Measurements from ENCODE around the gene RDH16.

RDH16 gene, protein sequence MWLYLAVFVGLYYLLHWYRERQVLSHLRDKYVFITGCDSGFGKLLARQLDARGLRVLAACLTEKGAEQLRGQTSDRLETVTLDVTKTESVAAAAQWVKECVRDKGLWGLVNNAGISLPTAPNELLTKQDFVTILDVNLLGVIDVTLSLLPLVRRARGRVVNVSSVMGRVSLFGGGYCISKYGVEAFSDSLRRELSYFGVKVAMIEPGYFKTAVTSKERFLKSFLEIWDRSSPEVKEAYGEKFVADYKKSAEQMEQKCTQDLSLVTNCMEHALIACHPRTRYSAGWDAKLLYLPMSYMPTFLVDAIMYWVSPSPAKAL

DNA sequence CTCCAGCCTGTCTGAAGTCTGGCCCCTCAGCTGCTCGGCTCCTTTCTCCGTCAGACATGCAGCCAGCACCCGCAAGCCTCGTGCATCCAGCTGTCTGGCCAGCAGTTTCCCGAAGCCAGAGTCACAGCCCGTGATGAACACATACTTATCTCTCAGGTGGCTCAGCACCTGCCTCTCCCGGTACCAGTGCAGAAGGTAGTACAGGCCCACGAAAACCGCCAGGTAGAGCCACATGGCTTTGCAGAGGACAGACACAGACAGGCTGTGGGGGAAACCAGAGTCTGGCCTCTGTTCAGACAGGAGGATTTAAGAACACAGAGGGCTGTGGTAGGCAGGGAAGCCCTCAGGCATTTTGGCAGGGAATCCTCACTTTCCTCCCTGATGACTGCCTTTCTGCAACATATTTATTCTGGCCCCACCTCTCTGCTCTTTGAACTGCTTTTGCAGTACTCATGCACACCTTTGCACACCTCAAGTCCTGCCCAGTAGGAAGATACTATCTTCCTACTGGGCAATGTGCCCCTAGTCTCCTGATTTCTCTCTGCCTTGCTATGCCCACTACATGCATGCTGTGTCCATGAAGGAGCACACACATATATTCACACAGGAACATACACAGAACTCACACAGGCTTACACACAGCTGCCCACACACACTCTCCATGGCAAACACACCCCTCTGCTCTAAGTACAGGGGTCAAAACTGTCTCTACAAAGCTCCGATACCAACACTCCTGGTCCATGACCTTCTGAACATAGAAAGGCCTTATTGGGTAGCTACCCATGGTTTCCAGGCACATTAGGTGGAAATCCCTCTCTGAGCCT lies at the start of gene RDH16:
TSS of gene RDH16 (minus strand) at position 380 of the 824 bp plus-strand sequence. CDS start at position 234, 146 bp downstream.
- no peak for DNase-seq

DNA sequence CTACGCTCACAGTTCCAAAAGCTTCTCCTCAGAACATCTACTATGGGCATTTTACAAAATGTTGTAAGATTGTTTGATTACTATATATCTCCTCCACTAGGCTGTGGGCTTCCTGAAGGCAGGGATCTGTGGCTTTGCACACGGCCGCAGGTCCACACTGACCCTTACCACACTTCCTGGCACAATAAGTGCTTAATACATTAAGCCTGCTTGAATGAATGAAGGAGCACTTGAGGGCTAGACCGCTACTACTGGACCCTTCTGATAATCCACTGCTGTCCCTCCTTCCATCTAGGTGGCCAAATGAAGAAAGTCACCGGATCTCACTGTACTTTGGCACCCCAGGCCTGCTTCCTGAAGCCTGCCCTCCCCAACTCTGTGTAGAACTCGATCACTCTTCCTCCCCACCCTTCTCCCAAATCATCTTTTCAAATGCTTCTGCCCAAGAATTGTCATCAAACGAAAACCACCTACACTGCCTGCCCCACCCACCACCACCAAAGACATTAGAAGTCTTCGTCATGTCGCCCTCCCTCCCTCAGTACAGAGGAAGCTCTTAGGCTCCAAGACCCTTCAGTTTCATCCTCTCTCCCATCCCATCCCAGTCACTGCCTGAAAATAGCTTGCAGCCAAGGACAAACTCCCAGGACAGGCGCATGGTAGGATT lies 49.5 kb upstream of the RDH16 start:
- no peak for DNase-seq

DNA sequence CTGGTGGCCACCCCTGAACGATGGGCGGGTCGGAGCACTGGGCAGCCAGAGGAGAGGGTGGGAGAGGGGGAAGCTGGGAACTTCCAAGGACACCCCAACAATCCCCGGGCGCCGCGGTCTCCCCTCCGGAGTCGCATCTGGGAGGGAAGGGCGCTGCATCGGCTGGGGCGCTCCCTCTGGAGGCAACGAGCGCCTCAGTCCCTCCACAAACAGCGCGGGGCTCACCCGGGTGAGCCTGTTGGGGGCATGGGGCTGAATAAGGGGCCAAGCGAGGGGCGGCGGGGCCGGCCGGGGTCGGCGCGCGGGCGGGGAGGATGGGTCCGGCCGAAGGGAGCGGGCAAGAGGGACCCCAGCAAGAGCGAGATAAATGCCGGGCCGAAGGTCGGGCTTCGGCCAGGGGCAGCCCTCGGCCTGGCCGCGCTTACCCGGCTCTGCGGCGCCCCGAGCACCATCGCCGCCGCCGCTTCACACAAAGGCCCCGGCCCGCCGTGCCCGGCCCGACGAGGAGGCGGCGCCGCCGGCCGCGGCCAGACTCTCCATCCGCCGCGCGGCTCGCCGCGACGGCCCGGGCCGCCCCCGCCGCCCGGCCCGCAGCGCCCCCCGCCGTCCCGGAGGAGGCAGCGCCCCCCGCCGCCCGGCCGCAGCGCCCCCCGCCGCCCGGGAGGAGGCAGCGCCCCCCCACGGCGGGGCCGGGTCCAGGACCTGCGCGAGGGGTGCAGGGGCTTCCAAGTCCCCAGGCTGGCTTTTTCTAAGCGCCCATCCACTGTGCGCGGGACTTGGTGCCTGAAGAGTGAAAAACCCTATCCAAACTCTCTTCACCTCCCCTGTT lies 48.8 kb upstream of the RDH16 start, which contains the start of gene ZBTB39:
TSS of gene ZBTB39 (minus strand) at position 567 of the 829 bp plus-strand sequence. CDS start 1,629 bp downstream, outside the sequence.
- DNase-seq, result no peak

DNA sequence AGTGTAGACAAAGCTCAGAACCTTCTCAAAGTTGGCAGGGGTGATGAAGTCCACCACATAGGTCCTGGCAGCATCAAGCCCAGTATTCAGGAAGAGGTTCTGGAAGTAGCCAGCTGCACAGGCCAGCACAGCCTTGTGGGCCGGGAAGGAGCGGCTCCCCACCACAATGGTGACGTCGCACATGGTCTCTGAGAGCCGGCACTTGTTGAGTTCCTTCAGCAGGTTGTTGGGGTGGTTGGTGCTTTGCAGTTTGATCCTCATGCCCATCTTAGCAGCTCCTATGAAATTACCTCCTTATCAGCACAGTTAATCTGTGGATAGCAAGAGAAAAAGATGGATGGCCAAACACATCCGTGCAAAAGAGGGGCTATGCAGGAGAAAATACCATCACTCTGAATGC lies 47.2 kb upstream of the RDH16 start:
- no peak for DNase-seq

GRCh38 chr12:57003395-57003794 lies 46.0 kb upstream of the RDH16 start:
- no peak for DNase-seq

- no peak for DNase-seq
Measured at GRCh38 chr12:57001448-57001906, 44.1 kb upstream of the RDH16 start.

DNA sequence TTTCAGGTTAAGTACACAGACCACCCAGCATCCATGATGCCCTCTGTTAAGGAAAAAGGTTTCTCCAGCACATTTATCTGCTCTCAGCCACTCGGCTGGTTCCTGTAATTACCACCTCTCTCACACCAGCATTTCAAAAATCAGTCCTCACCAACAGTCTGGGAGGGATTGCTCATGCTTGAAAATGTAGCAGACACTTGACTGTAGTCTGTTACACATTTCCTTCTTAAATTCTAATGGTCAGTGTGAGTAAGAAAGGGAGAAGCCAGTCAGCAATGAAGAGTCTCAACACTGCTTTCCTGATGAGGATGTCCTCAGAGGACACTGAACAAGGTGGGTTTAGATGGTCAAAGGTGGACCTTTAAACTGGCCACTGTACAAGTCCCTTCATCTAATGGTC lies 43.0 kb upstream of the RDH16 start:
- no peak for DNase-seq

- DNase-seq, result no peak
Measured at GRCh38 chr12:56999456-56999855, 42.0 kb upstream of the RDH16 start.

DNA sequence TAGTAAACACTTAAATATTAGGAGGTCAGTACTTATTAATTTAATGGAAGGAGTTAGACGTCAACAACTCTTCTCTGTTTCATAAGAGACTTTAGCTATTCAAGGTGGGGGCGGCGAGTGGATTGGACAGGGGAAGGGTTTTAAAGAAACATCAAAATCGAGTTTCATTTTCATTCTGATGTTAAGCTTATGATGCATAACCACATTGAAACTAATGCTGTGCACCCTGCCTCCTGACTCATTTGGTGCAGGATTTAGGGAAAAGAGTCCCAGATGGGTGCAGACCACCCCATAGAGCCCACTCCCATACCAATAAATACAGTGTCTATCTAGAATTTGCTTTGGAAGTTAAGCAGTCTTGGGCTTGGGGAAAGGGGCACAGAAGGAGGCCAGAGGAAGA lies 41.6 kb upstream of the RDH16 start:
- DNase-seq, result no peak

GRCh38 chr12:56998316-56998715 lies 40.9 kb upstream of the RDH16 start:
- DNase-seq, result no peak

DNA sequence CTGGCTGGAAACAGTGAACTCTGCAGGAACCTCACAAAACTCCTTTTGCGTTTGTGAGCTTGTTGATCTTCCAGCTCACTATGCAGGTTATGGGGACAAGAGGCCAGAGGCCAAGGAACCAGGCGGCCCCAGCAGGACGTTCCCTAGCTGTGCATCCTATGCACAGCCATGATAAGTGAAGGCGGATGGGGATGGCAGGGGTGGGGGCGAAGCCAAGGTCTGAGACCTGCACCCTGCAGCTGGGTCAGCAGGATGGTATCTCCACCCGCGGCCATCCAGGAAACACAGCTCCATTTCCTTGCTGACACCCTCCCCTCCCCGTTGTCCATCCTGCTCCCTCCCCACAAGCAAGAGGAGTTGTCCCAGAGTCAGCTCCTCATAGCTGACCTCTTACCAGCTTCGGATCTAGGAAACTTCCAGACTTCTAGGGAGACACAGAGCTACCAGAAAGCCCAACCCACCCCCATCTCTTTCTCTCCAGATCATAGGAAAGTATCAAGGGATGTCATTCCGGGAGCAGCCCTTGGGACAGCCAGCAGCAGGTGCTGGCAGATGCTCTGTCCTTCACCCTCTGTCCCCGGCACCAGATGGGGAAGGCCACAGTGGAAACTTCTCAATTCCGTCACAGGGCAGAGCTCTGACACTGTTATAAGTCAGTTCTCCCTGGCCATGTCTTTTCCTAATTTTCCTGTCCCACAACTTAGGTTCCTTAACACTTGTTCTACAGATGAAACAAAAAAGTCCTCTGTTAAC lies 39.6 kb upstream of the RDH16 start:
- DNase-seq, result no peak

DNA sequence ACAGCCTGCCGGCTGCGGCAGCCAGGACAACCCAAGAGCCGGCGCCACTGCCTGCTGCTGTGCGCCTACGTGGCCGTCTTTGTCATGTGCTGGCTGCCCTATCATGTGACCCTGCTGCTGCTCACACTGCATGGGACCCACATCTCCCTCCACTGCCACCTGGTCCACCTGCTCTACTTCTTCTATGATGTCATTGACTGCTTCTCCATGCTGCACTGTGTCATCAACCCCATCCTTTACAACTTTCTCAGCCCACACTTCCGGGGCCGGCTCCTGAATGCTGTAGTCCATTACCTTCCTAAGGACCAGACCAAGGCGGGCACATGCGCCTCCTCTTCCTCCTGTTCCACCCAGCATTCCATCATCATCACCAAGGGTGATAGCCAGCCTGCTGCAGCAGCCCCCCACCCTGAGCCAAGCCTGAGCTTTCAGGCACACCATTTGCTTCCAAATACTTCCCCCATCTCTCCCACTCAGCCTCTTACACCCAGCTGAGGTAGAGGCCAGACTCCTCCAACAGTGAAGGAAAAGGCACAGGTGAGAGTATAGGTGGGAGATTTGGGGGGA lies 38.6 kb upstream of the RDH16 start:
- DNase-seq, result no peak

DNA sequence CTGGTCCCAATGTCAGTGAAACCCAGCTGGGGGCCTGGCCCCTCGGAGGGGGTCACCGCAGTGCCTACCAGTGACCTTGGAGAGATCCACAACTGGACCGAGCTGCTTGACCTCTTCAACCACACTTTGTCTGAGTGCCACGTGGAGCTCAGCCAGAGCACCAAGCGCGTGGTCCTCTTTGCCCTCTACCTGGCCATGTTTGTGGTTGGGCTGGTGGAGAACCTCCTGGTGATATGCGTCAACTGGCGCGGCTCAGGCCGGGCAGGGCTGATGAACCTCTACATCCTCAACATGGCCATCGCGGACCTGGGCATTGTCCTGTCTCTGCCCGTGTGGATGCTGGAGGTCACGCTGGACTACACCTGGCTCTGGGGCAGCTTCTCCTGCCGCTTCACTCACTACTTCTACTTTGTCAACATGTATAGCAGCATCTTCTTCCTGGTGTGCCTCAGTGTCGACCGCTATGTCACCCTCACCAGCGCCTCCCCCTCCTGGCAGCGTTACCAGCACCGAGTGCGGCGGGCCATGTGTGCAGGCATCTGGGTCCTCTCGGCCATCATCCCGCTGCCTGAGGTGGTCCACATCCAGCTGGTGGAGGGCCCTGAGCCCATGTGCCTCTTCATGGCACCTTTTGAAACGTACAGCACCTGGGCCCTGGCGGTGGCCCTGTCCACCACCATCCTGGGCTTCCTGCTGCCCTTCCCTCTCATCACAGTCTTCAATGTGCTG lies 38.0 kb upstream of the RDH16 start:
- no peak for DNase-seq

- DNase-seq, result no peak
Measured at GRCh38 chr12:56994231-56994746, 36.9 kb upstream of the RDH16 start.

- no peak for DNase-seq
Measured at GRCh38 chr12:56993346-56993745, 35.9 kb upstream of the RDH16 start.

- no peak for DNase-seq
Measured at GRCh38 chr12:56991319-56992246, 34.2 kb upstream of the RDH16 start.

DNA sequence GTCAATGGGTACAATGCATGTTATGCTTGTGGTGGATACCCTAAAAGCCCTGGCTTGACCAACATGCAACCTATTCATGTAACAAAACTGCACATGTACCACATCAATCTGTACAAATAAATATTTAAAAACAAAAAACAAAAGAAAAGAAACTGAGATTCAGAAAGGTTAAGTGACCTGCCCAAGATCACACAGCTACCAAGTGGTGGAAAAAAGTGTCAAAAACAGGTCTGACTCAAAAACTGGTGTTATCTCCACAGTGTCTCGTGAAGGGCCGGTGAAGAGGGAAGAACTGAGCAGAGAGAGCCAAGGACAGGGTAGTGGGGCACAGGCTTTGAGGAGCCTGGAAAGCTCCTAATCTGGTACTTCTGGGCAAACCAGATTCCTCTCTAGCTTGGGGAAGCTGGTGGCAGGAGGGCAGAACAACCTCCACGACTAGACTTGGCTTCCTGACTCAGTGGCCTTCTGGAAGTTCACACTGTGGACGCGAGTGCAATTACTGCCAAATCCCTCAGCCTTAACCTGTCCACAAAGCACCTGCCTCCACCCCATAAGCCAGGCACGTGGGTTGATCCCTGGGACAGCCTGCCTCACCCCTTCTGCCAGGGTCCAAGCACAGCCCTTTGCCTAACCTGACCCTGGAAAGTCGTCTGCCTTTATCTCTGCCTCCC lies 33.4 kb upstream of the RDH16 start:
- DNase-seq, result no peak

GRCh38 chr12:56989861-56990610 lies 32.6 kb upstream of the RDH16 start:
- no peak for DNase-seq

Measured in NCI-H1436 treated with DMSO at 0.1 percent for 48 hours (cell line).